GM21447 (cell line): Measurements from ENCODE around the gene C20orf96.

Experiments used
- ATAC-seq: cut with Tn5 transposase; IDR thresholded peaks from one replicate; pipeline ENCODE4 v1.9.1; 2021; ENCODE audit not compliant: unreplicated experiment

C20orf96 gene

DNA sequence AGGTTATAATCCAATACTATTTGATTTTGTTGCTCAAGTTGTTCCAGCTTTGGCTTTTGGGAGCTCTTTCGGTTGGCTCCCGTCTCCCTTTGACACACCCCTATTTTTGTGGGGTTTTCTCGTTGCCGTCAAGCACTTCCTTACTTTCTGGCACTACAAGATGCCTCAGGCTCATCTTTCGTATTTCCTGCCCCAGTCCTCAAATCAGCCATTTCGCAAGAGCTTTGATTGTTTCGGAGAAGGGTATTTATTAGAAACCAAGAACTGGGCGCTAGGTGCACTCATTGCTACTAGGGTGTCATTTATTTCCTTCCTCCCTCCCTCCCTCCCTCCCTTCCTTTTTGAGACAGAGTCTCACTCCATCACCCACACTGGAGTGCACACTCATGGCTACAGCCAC is 21.5 kb upstream of the C20orf96 start:
- ATAC-seq = no peak

GRCh38 chr20:311609-312008 is 21.1 kb upstream of the C20orf96 start:
- no peak for ATAC-seq

DNA sequence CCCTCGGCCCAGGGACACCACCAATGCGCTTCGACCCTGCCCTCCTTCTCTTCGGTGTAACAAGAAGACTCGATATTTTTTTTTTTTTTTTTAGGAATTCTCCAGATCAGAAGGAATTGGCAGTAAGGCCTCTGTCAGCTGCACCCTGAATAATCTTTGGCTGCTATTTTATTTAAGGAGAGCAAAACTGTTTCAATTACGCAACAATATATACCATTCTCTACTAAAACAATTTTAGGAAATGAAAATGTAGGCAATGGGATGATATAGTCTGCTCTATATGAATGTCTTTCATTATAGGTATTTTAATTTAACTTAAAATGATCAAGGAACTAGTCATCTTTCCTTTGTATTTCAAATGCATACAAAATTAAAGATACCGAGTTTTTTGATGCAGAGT is 20.1 kb upstream of the C20orf96 start:
- no peak for ATAC-seq

DNA sequence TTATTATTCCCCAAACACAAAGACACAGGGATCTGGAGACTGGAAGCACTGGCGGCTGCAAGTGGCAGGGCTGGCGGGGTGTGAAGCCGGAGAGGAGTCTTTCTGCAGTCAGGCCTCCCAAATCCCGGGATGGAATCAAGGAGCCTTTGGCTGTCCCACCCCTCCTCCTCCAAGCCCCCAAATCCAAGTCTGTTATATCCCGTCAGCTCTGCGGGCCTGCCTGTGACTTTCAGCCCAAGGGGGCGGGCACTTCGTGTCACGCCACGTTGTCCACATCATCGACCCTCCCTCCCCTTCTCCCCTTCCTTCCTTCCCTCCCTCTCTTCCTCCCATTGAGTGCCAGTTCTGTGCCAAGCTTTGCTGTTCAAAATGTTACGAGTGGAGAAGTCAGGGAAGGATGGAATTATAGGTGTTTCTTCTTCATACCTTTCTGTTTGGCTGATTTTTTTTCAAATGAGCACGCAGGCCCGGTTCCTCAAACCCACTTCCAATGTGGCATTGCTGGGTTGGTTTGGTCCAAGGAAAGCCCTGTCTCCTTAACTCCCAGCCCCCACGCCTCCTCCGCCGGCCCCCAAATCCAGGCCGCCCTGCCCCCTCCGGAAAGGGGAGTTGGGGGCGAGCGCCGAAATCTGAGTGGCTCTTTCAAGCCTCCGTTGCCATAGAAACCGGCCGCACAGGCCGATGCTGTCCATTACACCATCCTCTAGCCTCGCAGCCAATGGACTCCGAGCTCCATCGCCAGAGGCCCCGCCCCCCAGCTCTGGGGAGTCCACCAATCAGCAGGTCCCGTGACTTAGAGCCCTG is 19.5 kb upstream of the C20orf96 start:
- peak; percentile 96 for ATAC-seq

DNA sequence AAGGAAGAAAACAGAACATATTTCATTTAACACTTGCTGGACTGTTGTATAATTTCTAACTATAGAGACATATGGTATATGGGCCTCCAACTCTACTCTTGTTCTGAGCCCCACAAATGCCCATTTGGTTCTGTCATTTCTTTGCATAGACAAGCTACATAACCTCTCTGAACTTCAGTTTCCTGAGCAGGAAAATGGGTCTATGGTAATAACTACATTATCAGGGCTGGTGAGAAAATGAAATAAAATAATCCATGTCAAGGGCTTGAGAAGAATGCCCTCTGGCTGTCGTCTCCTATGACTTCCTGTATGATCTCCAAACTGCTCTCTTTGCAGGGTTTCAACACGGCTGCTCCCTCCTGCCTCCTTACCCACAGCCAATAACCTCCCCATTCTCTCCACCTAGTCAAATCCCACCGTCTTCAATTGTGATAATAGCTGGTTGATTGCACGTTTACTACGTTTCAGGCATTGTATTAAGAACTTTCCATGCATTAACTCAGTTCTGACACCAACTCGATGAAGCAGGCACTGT is 18.8 kb upstream of the C20orf96 start:
- no peak for ATAC-seq

GRCh38 chr20:308427-309038 is 18.0 kb upstream of the C20orf96 start:
- ATAC-seq = no peak

- no peak for ATAC-seq
Observed at GRCh38 chr20:305745-306144, 15.2 kb upstream of the C20orf96 start.

GRCh38 chr20:301886-302848 is 11.6 kb upstream of the C20orf96 start:
- no peak for ATAC-seq

- ATAC-seq = no peak
Observed at GRCh38 chr20:300345-300990, 9.9 kb upstream of the C20orf96 start.

DNA sequence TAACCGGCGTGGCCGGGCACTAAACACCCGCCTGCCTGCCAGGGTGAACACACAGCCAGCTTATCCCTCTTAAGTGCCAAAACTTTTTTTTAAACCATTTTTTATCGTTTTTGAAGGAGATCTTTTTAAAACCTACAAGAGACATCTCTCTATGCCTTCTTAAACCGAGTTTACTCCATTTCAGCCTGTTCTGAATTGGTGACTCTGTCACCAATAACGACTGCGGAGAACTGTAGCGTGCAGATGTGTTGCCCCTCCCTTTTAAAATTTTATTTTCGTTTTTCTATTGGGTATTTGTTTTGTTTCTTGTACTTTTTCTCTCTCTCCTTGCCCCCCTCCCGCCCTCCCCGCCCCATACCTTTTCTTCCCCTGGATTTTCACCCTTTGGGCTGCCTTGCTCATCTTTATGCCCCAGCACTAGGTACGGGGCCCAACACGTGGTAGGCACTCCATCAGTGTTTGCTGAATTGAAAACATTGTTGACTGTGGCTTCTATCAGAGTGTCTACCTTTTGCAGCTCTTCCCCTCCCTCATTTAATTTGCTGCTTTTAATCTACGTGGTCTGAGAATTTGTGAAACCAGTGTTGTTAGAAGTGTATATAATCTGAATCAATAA is 8.3 kb upstream of the C20orf96 start:
- ATAC-seq = no peak

GRCh38 chr20:297925-298775 is 7.6 kb upstream of the C20orf96 start:
- peak; percentile 31 for ATAC-seq

DNA sequence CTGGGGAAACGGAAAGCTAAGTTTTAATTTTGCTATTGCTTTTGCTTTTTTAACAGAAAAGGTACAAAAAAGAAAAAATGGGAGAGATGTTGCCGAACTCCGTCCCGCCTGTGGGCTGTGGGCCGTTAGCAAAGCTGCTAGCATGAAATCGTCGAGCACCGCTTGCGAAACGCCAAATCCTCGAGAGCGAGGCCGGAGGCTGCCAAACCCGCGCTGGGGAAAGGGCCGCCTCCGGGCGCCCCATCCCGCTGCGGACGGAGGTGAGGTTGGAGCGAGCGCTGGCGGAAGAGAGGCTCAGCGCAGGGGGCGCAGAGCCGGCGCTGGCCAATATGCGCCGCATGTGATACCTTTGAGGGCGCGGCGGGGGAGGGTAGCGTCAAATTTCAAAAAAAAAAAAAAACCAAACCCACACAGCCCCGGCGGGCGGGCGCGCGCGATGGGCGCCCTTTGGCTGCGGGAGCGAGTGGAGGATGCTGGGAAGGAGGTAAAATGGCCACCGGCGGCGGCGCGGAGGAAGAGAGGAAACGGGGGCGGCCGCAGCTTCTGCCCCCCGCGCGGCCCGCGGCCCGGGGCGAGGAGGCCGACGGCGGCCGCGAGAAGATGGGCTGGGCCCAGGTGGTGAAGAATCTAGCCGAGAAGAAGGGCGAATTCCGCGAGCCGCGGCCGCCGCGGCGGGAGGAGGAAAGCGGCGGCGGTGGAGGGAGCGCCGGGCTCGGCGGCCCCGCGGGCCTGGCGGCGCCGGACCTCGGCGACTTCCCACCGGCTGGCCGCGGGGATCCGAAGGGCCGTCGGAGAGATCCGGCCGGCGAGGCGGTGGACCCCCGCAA is 6.8 kb upstream of the C20orf96 start, which contains the start of gene ZCCHC3:
ZCCHC3 (plus strand) TSS at position 473 of the 827 bp plus-strand sequence; CDS start at position 490, 17 bp downstream.
- ATAC-seq = peak; percentile 70

GRCh38 chr20:295804-296203 is 5.3 kb upstream of the C20orf96 start:
- ATAC-seq = no peak

- ATAC-seq = no peak
Observed at GRCh38 chr20:294602-295001, 4.1 kb upstream of the C20orf96 start.

DNA sequence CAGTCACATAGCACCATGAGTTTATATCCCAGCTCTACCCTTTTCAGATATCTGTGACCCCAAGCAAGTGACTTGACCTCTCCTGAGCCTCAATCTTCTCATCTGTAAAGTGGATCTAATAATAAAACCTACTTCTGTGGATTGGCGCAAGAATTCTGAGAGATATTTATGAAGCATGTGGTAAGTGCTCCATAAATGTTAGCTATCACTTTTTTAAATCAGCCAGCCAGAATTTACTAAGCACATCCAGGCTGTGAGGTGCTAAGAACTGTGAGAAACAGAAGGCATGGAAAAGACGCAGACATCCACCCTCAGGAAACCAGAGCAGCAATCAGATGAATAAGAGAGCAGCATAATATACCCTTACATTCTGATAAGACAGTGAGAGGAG is 862 bp downstream of the C20orf96 start:
- peak; percentile 5 for ATAC-seq

DNA sequence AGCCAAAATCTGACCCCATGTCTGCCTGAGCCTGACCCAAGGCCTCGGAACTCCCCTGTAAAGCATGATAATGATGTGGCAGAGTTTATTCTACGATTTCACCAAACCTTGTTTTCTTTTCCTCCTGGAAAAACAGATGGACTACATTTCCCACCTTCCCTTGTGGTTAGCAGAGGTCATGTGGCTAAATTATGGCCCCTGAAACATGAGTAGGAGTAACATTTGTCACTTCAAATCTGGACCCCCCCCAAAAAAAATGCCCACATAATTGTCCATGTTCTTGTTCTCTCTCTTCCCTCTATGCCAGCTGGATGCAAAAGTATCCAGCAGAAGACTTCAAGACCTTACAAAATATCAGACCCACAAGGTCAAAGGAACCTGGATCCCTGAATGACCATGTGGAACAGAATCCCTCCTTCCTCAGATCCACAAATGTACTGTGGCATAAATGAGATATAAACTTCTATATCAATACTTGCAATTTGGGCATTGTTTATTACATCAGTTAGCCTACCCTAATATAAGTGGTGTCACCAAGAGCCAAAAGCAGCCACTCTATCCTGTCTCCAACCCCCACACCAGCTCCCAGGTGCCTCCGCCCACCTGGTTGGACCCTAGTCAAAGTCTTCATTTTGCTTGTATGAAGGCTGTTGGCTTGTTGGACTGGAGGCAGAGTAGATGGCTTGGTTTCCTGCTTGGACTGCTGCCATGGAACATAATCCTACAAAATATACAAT is 1.4 kb downstream of the C20orf96 start:
- ATAC-seq = no peak

- no peak for ATAC-seq
Observed at GRCh38 chr20:286508-286907, 4.0 kb downstream of the C20orf96 start.

GRCh38 chr20:284172-284571 is 6.4 kb downstream of the C20orf96 start:
- no peak for ATAC-seq
